GM12878 (cell line): ENCODE results near the gene ADGB. TPM values are rescaled to one million over a fixed set of nuclear protein-coding genes. Genes with fewer than 3 reads are reported as not detected.

Source experiments
- ATAC-seq: fragments of 200-7000 bp; cut with Tn5 transposase; 3 replicates; pipeline ENCODE4 v1.9.1; 2020; ENCODE audit warnings: mild to moderate bottlenecking, moderate library complexity
- BruUV-seq: library from RNA; stranded (reverse); fragments of 400-500 nt; replicated peaks from 2 replicates; lab custom pipeline; 2021; lab: Mats Ljungman, UMichigan
- CTCF ChIA-PET: fragments of 300-600 bp; sonication (Branson Sonifier 250); formaldehyde crosslinking; extraction: SDS; loops from one replicate; lab custom pipeline; 2021; ENCODE audit warnings: inconsistent platforms; lab: Yijun Ruan, JAX
- POLR2A ChIA-PET: fragments of 350-600 bp; formaldehyde crosslinking; extraction: SDS; loops from one replicate; lab custom pipeline; 2021; ENCODE audit warnings: inconsistent platforms; lab: Charles Lee
- RAD21 ChIA-PET: fragments of 300-600 bp; sonication (Branson Sonifier 250); formaldehyde crosslinking; loops from one replicate; lab custom pipeline; 2023; ENCODE audit warnings: antibody characterized with exemption; ENCODE audit not compliant: unreplicated experiment; lab: Charles Lee
- SMC1A ChIA-PET: fragments of 300-600 bp; sonication (Branson Sonifier 250); formaldehyde crosslinking; loops from one replicate; lab custom pipeline; 2023; ENCODE audit not compliant: unreplicated experiment, uncharacterized antibody; lab: Charles Lee
- DNase-seq: peaks from one replicate; pipeline ENCODE4 v3.0.0-alpha.2; 2011; ENCODE audit warnings: low read depth, low spot score
- FAIRE-seq: peaks from 3 replicates; lab custom pipeline; 2011; peaks lifted over from hg19 to GRCh38; lab: Jason Lieb, UNC
- H2AFZ ChIP-seq: 2 replicates; pipeline ENCODE4 v1.6.0; 2011; ENCODE audit warnings: low read depth, low read length, control low read depth; ENCODE audit not compliant: control insufficient read depth
- H3K27ac ChIP-seq: 2 replicates; pipeline ENCODE4 v1.5.1; 2011; ENCODE audit warnings: control low read depth; ENCODE audit not compliant: control insufficient read depth, insufficient read depth
- H3K27me3 ChIP-seq, 2 experiments: replicated peaks in 1 of 2; 2 replicates each; pipeline versions ENCODE4 v1.6.0 to v1.6.1; 2011; ENCODE audit warnings: low read length in 1 of 2; ENCODE audit not compliant: control insufficient read depth in 2 of 2, insufficient read depth in 2 of 2
- H3K36me3 ChIP-seq, 2 experiments: 2 replicates each; pipeline ENCODE4 v1.5.1; 2011; ENCODE audit warnings: low read length in 1 of 2; ENCODE audit not compliant: control insufficient read depth in 2 of 2, insufficient read depth in 2 of 2
- H3K4me1 ChIP-seq: 2 replicates; pipeline ENCODE4 v1.6.1; 2011; ENCODE audit warnings: mild to moderate bottlenecking, low read length, moderate library complexity, mixed read lengths; ENCODE audit not compliant: control insufficient read depth, insufficient read depth
- H3K4me2 ChIP-seq: 2 replicates; pipeline ENCODE4 v1.6.0; 2011; ENCODE audit warnings: control low read depth; ENCODE audit not compliant: control insufficient read depth, insufficient read depth
- H3K4me3 ChIP-seq: fragments of 200-600 bp; sonication (generic); 2 replicates; pipeline ENCODE4 v1.5.1; 2016
- H3K79me2 ChIP-seq: 2 replicates; pipeline ENCODE4 v1.6.0; 2011; ENCODE audit warnings: low read length; ENCODE audit not compliant: control insufficient read depth, insufficient read depth
- H3K9ac ChIP-seq: 2 replicates; pipeline ENCODE4 v1.8.0; 2011; ENCODE audit warnings: low read length, control low read depth, mixed read lengths; ENCODE audit not compliant: control insufficient read depth, insufficient read depth
- H3K9me3 ChIP-seq: replicated peaks from 3 replicates; pipeline ENCODE4 v1.5.1; 2011; ENCODE audit warnings: mild to moderate bottlenecking, low read length; ENCODE audit not compliant: control insufficient read depth, insufficient read depth
- H4K20me1 ChIP-seq: 2 replicates; pipeline ENCODE4 v1.6.0; 2011; ENCODE audit not compliant: control insufficient read depth, insufficient read depth
- BACH1 ChIP-seq: fragments of 450-650 bp; IDR thresholded peaks from 2 replicates; pipeline ENCODE4 v1.6.1; 2017; ENCODE audit warnings: mild to moderate bottlenecking, borderline replicate concordance
- CBX3 ChIP-seq: fragments of 200-600 bp; sonication (generic); IDR thresholded peaks from 2 replicates; pipeline ENCODE4 v1.6.1; 2016; ENCODE audit warnings: low read depth, borderline replicate concordance
- EZH2 ChIP-seq: IDR thresholded peaks from 2 replicates; pipeline ENCODE4 v1.6.1; 2012; ENCODE audit warnings: low read depth, mild to moderate bottlenecking, control low read depth, inconsistent platforms, low read length, borderline replicate concordance; ENCODE audit not compliant: control insufficient read depth
- FOS ChIP-seq: IDR thresholded peaks from 3 replicates; pipeline ENCODE4 v1.6.1; 2011; ENCODE audit warnings: borderline replicate concordance; ENCODE audit not compliant: insufficient read length; ENCODE audit errors: extremely low read depth
- HDGF ChIP-seq: fragments of 450-650 bp; IDR thresholded peaks from 2 replicates; pipeline ENCODE4 v1.6.1; 2016; ENCODE audit warnings: antibody characterized with exemption
- IKZF2 ChIP-seq, 2 experiments: fragments of 450-650 bp; IDR thresholded peaks; 2 replicates each; pipeline ENCODE4 v1.6.1; 2017; ENCODE audit warnings: mild to moderate bottlenecking in 2 of 2, moderate library complexity in 2 of 2
- MTA3 ChIP-seq: IDR thresholded peaks from 2 replicates; pipeline ENCODE4 v1.6.1; 2012; ENCODE audit warnings: low read length, inconsistent platforms, borderline replicate concordance
- MXI1 ChIP-seq: fragments of 150-350 bp; IDR thresholded peaks from 2 replicates; pipeline ENCODE4 v1.6.1; 2011; ENCODE audit warnings: low read depth, mild to moderate bottlenecking, inconsistent platforms, low read length, improper control_type of control experiment
- MYC ChIP-seq: IDR thresholded peaks from 2 replicates; pipeline ENCODE4 v1.6.1; 2011; ENCODE audit warnings: mild to moderate bottlenecking, low read length, moderate library complexity, inconsistent platforms; ENCODE audit not compliant: insufficient read depth, insufficient replicate concordance, insufficient read length, severe bottlenecking
- NFIC ChIP-seq: IDR thresholded peaks from 2 replicates; pipeline ENCODE4 v1.6.1; 2012; ENCODE audit warnings: low read depth, mild to moderate bottlenecking, inconsistent platforms, low read length, moderate library complexity
- NRF1 ChIP-seq: conservative IDR thresholded peaks from 2 replicates; pipeline ENCODE4 v1.6.1; 2011; ENCODE audit warnings: mild to moderate bottlenecking, low read depth, low read length, improper control_type of control experiment
- RBBP5 ChIP-seq: fragments of 200-600 bp; sonication (generic); conservative IDR thresholded peaks from 2 replicates; pipeline ENCODE4 v1.6.1; 2016
- SIN3A ChIP-seq: IDR thresholded peaks from 2 replicates; pipeline ENCODE4 v1.6.1; 2012; ENCODE audit warnings: low read depth, low read length, improper control_type of control experiment
- SPI1 ChIP-seq: IDR thresholded peaks from 2 replicates; pipeline ENCODE4 v1.6.1; 2011; ENCODE audit warnings: low read depth, mild to moderate bottlenecking, low read length, moderate library complexity, borderline replicate concordance; ENCODE audit not compliant: insufficient read depth
- WGBS: methylation state at CpG from one replicate; pipeline ENCODE4 v1.1.6; 2016; ENCODE audit warnings: low lambda C conversion rate; ENCODE audit not compliant: insufficient replicate concordance, insufficient coverage; ENCODE audit errors: missing lambda C conversion rate; 5-methylcytosine and 5-hydroxymethylcytosine counted together
- in situ Hi-C: fragments of 300-500 bp; cut with MboI; formaldehyde crosslinking; loops from 9 replicates; pipeline ENCODE4 v1.14.3; 2018; ENCODE audit warnings: mixed read lengths
- intact Hi-C: fragments of 100-400 bp; cut with micrococcal nuclease; formaldehyde crosslinking; loops from one replicate; pipeline ENCODE4 v1.14.2; 2022; ENCODE audit not compliant: unreplicated experiment
- polyA plus RNA-seq, 11 experiments: library from polyadenylated mRNA; depleted of rRNA in 4 of 11; unstranded in 6 of 11; stranded (reverse) in 5 of 11; fragments of >200 nt; fragmentation: Nextera tagmentation in 4 of 11; fragmentation: Illumina TruSeq in 1 of 11; extraction: Ambion mirVana in 4 of 11; extraction: Trizol in 1 of 11; gene quantifications; 1 replicate in 1 of 11; 2 replicates in 10 of 11; pipeline versions ENCODE4 v1.2.1 to v1.2.3, GENCODE V29; 2011 to 2016; ENCODE audit warnings: inconsistent platforms in 2 of 11, missing spikeins in 2 of 11, low read depth in 1 of 11
- total RNA-seq, 4 experiments: library from RNA; depleted of rRNA in 3 of 4; stranded (reverse); fragments of >200 nt in 3 of 4; fragmentation: Illumina TruSeq in 1 of 4; extraction: Trizol in 1 of 4; gene quantifications; 2 replicates each; pipeline versions ENCODE4 v1.2.1 to v1.2.3, GENCODE V29; 2013 to 2021
- TF ChIP-seq, protein P1 (sequence below): fragments of 450-650 bp; IDR thresholded peaks from 2 replicates; pipeline ENCODE4 v1.6.1; 2018; ENCODE audit warnings: mild to moderate bottlenecking, low read depth, moderate library complexity; ENCODE audit not compliant: partially characterized antibody
- TF ChIP-seq, protein P2 (sequence below): IDR thresholded peaks from 2 replicates; pipeline ENCODE4 v1.6.1; 2011; ENCODE audit warnings: borderline replicate concordance, low read depth, mild to moderate bottlenecking, moderate library complexity, mixed read lengths, low read length; ENCODE audit not compliant: insufficient read depth; ENCODE audit errors: extremely low read length
- TF ChIP-seq, protein P3 (sequence below), 3 experiments: IDR thresholded peaks in 2 of 3; conservative IDR thresholded peaks in 1 of 3; 2 replicates each; pipeline ENCODE4 v1.5.1; 2011; ENCODE audit warnings: low read depth in 3 of 3, low read length in 3 of 3, mild to moderate bottlenecking in 3 of 3, control low read depth in 2 of 3, moderate library complexity in 2 of 3, inconsistent platforms in 1 of 3, mixed read lengths in 1 of 3; ENCODE audit not compliant: control insufficient read depth in 2 of 3, insufficient read depth in 1 of 3; ENCODE audit errors: extremely low read depth in 1 of 3

ADGB gene
- total and polyA plus RNA-seq, 10 of the 15 experiments (the other 5 are each of a cell fraction or from before 2014, with no cell fraction given) = not detected

DNA sequence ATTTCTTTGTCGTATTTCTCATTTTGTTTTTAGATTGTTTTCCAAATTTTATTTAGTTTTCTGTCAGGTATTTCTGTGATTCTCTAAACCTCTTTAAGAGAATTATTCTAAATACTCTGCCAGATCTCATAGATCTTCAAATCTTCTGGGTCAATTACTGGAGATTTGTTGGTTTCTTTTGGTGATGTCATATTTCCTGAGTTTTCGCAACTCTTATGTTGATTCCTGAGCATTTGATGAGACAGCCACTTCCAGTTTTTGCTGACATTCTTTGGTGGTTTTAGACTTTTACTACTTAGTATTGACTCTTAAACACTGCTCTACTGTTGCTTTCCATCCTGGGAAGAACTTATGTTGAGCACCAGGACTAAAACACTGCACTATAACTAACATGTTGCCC lies 21.9 kb downstream of the ADGB start (continued):
- TF ChIP-seq BACH1 = no peak
- TF ChIP-seq RBBP5 = no peak
- TF ChIP-seq EZH2 = no peak
- no peak for TF ChIP-seq MTA3
- TF ChIP-seq MYC = no peak
- TF ChIP-seq NFIC = no peak
- no peak for TF ChIP-seq SIN3A
- no peak for TF ChIP-seq MXI1

DNA sequence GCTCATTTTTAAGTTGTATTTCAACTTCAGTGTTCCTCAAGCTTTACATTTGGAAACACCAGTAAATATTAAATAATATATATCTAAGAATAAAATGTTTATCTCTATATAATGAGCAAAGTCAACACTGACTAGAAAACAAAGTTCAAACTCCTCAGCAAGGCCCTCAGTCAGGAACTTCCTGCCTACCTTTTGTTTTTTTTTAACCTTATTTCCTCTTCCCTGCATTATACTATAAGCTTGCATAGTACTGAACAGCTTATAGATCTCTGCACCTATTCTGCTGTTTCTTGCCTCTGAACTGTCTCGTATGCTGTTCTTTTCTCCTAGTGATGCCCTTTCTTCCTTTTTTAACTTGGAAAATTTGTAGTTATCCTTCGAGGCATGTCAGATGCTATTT lies 29.6 kb downstream of the ADGB start:
- ATAC-seq (no peak), DNase-seq (no peak), FAIRE-seq (no peak)
- no peaks in the 10 kb centered on the region for H3K27me3 ChIP-seq
- CTCF ChIA-PET = no interaction called here
- no peak overlapping the region for H2AFZ ChIP-seq
- no peak overlapping the region for H3K9ac ChIP-seq
- no peaks in the 10 kb centered on the region for H3K36me3 ChIP-seq
- 18% methylated on average over 2 of the region's 2 CpGs for WGBS
- H3K9me3 ChIP-seq = no peaks in the 10 kb centered on the region
- POLR2A ChIA-PET = no interaction called here
- BruUV-seq = no TSS peak
- no peaks in the 10 kb centered on the region for H3K4me1 ChIP-seq
- TF ChIP-seq CBX3 = no peak
- TF ChIP-seq MYC = no peak
- TF ChIP-seq, protein P1, sequence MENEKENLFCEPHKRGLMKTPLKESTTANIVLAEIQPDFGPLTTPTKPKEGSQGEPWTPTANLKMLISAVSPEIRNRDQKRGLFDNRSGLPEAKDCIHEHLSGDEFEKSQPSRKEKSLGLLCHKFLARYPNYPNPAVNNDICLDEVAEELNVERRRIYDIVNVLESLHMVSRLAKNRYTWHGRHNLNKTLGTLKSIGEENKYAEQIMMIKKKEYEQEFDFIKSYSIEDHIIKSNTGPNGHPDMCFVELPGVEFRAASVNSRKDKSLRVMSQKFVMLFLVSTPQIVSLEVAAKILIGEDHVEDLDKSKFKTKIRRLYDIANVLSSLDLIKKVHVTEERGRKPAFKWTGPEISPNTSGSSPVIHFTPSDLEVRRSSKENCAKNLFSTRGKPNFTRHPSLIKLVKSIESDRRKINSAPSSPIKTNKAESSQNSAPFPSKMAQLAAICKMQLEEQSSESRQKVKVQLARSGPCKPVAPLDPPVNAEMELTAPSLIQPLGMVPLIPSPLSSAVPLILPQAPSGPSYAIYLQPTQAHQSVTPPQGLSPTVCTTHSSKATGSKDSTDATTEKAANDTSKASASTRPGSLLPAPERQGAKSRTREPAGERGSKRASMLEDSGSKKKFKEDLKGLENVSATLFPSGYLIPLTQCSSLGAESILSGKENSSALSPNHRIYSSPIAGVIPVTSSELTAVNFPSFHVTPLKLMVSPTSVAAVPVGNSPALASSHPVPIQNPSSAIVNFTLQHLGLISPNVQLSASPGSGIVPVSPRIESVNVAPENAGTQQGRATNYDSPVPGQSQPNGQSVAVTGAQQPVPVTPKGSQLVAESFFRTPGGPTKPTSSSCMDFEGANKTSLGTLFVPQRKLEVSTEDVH = no peak
- no peak for TF ChIP-seq HDGF
- no peak for TF ChIP-seq SPI1
- TF ChIP-seq, protein P2, sequence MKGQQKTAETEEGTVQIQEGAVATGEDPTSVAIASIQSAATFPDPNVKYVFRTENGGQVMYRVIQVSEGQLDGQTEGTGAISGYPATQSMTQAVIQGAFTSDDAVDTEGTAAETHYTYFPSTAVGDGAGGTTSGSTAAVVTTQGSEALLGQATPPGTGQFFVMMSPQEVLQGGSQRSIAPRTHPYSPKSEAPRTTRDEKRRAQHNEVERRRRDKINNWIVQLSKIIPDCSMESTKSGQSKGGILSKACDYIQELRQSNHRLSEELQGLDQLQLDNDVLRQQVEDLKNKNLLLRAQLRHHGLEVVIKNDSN = no peak
- TF ChIP-seq NRF1 = no peak
- TF ChIP-seq MTA3 = no peak
- TF ChIP-seq IKZF2 (IDR thresholded peaks at IDR 0.05) = no peak
- TF ChIP-seq FOS = no peak
- TF ChIP-seq, protein P3, sequence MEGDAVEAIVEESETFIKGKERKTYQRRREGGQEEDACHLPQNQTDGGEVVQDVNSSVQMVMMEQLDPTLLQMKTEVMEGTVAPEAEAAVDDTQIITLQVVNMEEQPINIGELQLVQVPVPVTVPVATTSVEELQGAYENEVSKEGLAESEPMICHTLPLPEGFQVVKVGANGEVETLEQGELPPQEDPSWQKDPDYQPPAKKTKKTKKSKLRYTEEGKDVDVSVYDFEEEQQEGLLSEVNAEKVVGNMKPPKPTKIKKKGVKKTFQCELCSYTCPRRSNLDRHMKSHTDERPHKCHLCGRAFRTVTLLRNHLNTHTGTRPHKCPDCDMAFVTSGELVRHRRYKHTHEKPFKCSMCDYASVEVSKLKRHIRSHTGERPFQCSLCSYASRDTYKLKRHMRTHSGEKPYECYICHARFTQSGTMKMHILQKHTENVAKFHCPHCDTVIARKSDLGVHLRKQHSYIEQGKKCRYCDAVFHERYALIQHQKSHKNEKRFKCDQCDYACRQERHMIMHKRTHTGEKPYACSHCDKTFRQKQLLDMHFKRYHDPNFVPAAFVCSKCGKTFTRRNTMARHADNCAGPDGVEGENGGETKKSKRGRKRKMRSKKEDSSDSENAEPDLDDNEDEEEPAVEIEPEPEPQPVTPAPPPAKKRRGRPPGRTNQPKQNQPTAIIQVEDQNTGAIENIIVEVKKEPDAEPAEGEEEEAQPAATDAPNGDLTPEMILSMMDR (IDR thresholded peaks at IDR 0.05 in 2 of 3, conservative IDR thresholded peaks at IDR 0.05 in 1 of 3; ENCODE audit: control insufficient read depth in 2 of 3, extremely low read depth in 1 of 3, insufficient read depth in 1 of 3, low read depth in 3 of 3, low read length in 3 of 3) = no peak
- no peaks in the 10 kb centered on the region for H4K20me1 ChIP-seq
- no peak overlapping the region for H3K4me3 ChIP-seq
- SMC1A ChIA-PET = no interaction called here
- intact Hi-C loops (no loop called here), in situ Hi-C loops (no loop called here)
- H3K4me2 ChIP-seq = no peak overlapping the region
- no peak overlapping the region for H3K27ac ChIP-seq
- no peaks in the 10 kb centered on the region for H3K79me2 ChIP-seq
- RAD21 ChIA-PET = no interaction called here
